ENCODE data around the gene FLYWCH2.
A peak's percentile ranks its signal among the peaks of the same experiment; 100 is the strongest.

GRCh38 chr16:2881783-2882649 is 999 bp upstream of the FLYWCH2 start:
- TF ChIP-seq CTCF (IDR thresholded peaks at IDR 0.05) (no peak), MAZ (IDR thresholded peaks at IDR 0.05; ENCODE audit: borderline replicate concordance, low read depth, low read length) (no peak), REST (IDR thresholded peaks at IDR 0.05) (no peak), CHD4 (IDR thresholded peaks at IDR 0.05; ENCODE audit: borderline replicate concordance) (no peak), EP300 (IDR thresholded peaks at IDR 0.05) (no peak), ZNF302 (CRISPR knock-in tag; IDR thresholded peaks at IDR 0.05) (no peak), POLR2A (IDR thresholded peaks at IDR 0.05; ENCODE audit: low read length) (peak; percentile 44), SREBF2 (IDR thresholded peaks at IDR 0.05) (no peak), ESRRA (IDR thresholded peaks at IDR 0.05; ENCODE audit: borderline replicate concordance, low read length) (no peak), POLR2AphosphoS2 (conservative IDR thresholded peaks at IDR 0.05; ENCODE audit: low read length) (no peak), BCL3 (IDR thresholded peaks at IDR 0.05) (no peak), EHMT2 (IDR thresholded peaks at IDR 0.05; ENCODE audit: low read depth) (no peak), MAX (IDR thresholded peaks at IDR 0.05) (peak; percentile 46; the same call in 1 of the 2 replicates), CEBPB (IDR thresholded peaks at IDR 0.05) (no peak)

Data from A549 (cell line).